Ascending aorta (tissue), 2 donors: ENCODE results near the gene MICU1. TPM values are rescaled to one million over a fixed set of nuclear protein-coding genes. Genes with fewer than 3 reads are reported as not detected.

Source experiments
- DNase-seq, 2 donors: peaks; one replicate each; pipeline ENCODE4 v3.0.0-alpha.2; 2019; ENCODE audit warnings: low spot score in 2 of 2
- H3K27ac ChIP-seq, 2 donors: fragments of 200-600 bp; sonication (generic); one replicate each; pipeline ENCODE4 v1.5.1; 2016 to 2017; ENCODE audit warnings: mild to moderate bottlenecking in 1 of 2
- H3K27me3 ChIP-seq: fragments of 200-600 bp; sonication (generic); one replicate; pipeline ENCODE4 v1.5.1; 2017
- H3K36me3 ChIP-seq, 2 donors: fragments of 200-600 bp; sonication (generic); one replicate each; pipeline ENCODE4 v1.5.1; 2016
- H3K4me1 ChIP-seq, 2 donors: fragments of 200-600 bp; sonication (generic); one replicate each; pipeline ENCODE4 v1.5.1; 2016 to 2017; ENCODE audit warnings: mild to moderate bottlenecking in 1 of 2
- H3K4me3 ChIP-seq, 2 donors: fragments of 200-600 bp; sonication (generic); one replicate each; pipeline ENCODE4 v1.5.1; 2016 to 2017; ENCODE audit warnings: mild to moderate bottlenecking in 1 of 2
- H3K9me3 ChIP-seq, 2 donors: fragments of 200-600 bp; sonication (generic); one replicate each; pipeline ENCODE4 v1.5.1; 2016
- intact Hi-C: fragments of 100-400 bp; cut with DNase I; formaldehyde crosslinking; loops from one replicate; pipeline ENCODE4 v1.15.1; 2023
- total RNA-seq: library from RNA; depleted of rRNA; stranded (reverse); fragments of >200 nt; gene quantifications from one replicate; pipeline ENCODE4 v1.1.0, GENCODE V29; 2016
- TF ChIP-seq, protein P1 (sequence below), 3 experiments: fragments of 200-600 bp in 2 of 3; fragments of 450-650 bp in 1 of 3; sonication (generic) in 2 of 3; IDR thresholded peaks; one replicate each; pipeline ENCODE4 v1.5.1; 2016 to 2019; ENCODE audit warnings: antibody characterized with exemption in 3 of 3, mild to moderate bottlenecking in 1 of 3, moderate library complexity in 1 of 3

MICU1 gene
- total RNA-seq, 1 donor from 2014 or later: 18.9 TPM

DNA sequence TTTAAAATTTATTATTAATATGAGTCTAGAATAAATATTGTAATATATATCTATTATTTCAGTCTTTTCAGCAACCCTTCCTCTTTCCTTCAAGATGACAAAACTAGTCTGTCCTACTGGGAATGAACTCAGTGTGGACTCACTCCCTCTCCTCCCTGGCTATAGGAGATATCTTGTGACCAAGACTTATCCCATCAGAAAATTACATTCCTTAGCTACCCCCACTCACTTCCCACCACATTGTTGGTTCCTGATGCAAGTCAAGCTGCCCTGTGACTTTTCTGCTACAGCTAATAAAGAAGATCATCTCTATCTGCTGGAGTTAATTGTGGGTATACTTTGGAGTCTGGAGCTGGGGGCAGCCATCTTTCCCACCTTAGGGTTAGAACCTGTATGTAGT is 38.1 kb upstream of the MICU1 start:
- no peaks in the 10 kb centered on the region for H3K36me3 ChIP-seq
- no peak overlapping the region for H3K27ac ChIP-seq
- TF ChIP-seq, protein P1, sequence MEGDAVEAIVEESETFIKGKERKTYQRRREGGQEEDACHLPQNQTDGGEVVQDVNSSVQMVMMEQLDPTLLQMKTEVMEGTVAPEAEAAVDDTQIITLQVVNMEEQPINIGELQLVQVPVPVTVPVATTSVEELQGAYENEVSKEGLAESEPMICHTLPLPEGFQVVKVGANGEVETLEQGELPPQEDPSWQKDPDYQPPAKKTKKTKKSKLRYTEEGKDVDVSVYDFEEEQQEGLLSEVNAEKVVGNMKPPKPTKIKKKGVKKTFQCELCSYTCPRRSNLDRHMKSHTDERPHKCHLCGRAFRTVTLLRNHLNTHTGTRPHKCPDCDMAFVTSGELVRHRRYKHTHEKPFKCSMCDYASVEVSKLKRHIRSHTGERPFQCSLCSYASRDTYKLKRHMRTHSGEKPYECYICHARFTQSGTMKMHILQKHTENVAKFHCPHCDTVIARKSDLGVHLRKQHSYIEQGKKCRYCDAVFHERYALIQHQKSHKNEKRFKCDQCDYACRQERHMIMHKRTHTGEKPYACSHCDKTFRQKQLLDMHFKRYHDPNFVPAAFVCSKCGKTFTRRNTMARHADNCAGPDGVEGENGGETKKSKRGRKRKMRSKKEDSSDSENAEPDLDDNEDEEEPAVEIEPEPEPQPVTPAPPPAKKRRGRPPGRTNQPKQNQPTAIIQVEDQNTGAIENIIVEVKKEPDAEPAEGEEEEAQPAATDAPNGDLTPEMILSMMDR (IDR thresholded peaks at IDR 0.05): no peak
- no peaks in the 10 kb centered on the region for H3K4me1 ChIP-seq
- no peak overlapping the region for H3K4me3 ChIP-seq
- intact Hi-C loops: no loop called here
- H3K9me3 ChIP-seq: no peaks in the 10 kb centered on the region
- DNase-seq: no peak
- no peaks in the 10 kb centered on the region for H3K27me3 ChIP-seq

DNA sequence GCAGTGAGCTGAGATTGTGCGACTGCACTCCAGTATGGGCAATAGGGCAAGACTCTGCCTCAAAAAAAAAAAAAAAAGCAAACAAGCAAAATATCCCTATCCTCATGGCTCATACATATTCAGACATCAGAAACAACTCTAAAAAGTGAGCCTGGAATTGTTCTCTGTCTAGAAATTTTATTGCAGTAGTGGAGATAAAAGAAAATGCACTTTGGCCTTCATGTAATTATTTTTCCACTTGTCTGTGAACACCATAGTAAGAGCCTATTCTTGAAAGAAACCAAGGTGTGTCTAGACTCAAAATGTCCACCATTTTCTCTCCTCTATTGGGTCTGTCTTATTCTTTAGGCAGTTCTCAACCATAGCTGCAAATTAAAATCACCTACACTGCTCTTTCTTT is 35.6 kb upstream of the MICU1 start:
- H3K4me3 ChIP-seq: no peak overlapping the region
- intact Hi-C loops: no loop called here
- H3K4me1 ChIP-seq: no peaks in the 10 kb centered on the region
- H3K36me3 ChIP-seq: no peaks in the 10 kb centered on the region
- no peak overlapping the region for H3K27ac ChIP-seq
- no peaks in the 10 kb centered on the region for H3K27me3 ChIP-seq
- DNase-seq: no peak
- TF ChIP-seq, protein P1 (IDR thresholded peaks at IDR 0.05): no peak
- no peaks in the 10 kb centered on the region for H3K9me3 ChIP-seq

DNA sequence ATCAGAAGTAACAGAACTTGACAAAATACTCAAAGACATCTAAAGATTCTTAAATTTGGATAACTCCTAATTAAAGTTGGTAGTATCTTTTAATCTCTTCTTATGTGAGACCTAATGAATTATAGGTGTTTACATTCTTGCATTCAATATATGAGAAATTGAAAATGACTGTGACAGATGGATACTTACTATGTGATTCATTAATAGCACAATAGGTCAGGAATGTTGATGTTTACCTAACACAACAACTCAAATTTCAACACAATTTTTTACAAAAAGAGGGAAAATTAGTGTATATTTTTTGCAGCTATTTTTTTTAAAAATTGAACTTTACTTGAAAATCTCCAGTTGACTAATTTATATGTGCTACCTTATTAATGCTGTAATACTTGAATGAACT is 34.3 kb upstream of the MICU1 start:
- no peak overlapping the region for H3K4me3 ChIP-seq
- no peak overlapping the region for H3K27ac ChIP-seq
- H3K27me3 ChIP-seq: no peaks in the 10 kb centered on the region

DNA sequence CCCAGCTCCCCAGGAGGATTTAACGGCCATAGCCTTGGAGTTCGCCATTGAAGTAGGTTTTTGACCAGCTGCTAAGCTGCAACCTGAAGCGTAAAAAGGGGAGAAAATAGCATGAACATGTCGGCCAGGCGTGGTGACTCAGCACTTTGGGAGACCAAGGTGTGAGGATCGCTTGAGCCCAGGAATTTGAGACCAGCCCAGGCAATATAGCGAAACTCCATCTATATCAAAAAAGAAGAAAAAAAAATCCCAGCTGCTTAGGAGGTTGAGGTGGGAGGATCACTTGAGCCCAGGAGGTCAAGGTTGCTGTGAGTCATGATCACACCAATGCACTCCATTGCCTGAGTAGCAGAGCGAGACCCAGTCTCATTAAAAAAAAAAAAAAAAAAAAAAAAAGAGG is 33.8 kb upstream of the MICU1 start:
- H3K4me1 ChIP-seq: no peaks in the 10 kb centered on the region
- H3K36me3 ChIP-seq: no peaks in the 10 kb centered on the region
- intact Hi-C loops: no loop called here
- H3K27ac ChIP-seq: no peak overlapping the region
- DNase-seq: no peak
- H3K27me3 ChIP-seq: no peaks in the 10 kb centered on the region
- no peaks in the 10 kb centered on the region for H3K9me3 ChIP-seq
- no peak overlapping the region for H3K4me3 ChIP-seq
- TF ChIP-seq, protein P1 (IDR thresholded peaks at IDR 0.05): no peak

More for the DNA sequence above, 34.3 kb upstream of the MICU1 start:
- H3K36me3 ChIP-seq: no peaks in the 10 kb centered on the region
- intact Hi-C loops: no loop called here
- TF ChIP-seq, protein P1 (IDR thresholded peaks at IDR 0.05): no peak
- no peaks in the 10 kb centered on the region for H3K9me3 ChIP-seq
- H3K4me1 ChIP-seq: no peaks in the 10 kb centered on the region
- no peak for DNase-seq

DNA sequence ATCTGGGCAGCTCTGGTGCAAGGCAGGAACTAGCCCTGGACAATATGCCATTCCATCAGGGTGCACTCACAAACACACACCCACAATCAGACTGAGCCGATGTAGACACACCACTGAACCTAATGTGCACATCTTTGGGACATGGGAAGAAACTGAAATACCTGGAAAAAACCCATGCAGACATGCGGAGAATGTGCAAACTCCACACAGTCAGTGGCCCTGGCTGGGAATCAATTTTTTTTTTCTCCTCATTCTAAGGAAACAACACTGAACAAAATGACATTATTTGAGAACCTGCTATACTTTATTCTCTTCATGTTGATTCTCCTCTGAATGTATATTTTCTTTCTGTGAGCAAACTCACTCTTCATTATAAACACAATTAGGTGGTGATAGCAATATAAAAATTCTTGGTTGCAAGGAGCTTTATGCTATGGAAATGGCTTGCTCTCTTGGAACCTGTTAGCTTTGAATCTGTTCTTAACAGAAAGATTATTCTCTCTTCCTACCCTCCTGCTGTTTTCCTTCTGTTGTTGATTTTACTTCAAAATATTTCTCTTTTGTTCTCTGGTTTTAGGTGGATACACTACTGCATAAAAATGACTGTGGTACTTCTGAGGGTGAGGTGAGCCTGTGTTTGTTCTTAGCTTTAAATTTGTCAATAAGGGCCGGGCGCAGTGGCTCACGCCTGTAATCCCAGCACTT is 33.0 kb upstream of the MICU1 start:
- no peak for DNase-seq
- Histone ChIP-seq H3K9me3 (no peaks in the 10 kb centered on the region), H3K27ac (no peak overlapping the region), H3K4me1 (no peaks in the 10 kb centered on the region), H3K4me3 (no peak overlapping the region), H3K27me3 (no peaks in the 10 kb centered on the region), H3K36me3 (no peaks in the 10 kb centered on the region)
- TF ChIP-seq, protein P1 (IDR thresholded peaks at IDR 0.05): no peak
- intact Hi-C loops: no loop called here

DNA sequence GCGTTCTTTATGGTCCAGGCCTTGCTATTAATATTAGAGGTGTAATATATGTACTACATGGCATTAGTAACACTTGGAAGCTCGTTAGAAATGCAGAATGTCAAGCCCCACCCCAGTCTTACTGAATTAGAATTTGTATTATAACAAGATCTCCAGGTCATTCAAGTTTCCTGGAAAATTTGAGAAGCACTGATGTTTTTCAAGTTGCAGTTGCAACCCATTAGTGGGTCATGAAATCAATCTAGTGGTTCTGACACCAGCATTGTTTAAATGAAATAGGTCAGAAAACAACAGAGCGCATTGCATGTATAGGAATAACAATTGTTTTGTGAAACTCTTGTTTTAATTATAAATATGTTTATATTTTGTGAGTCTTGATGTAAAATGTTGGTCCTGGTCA is 28.8 kb upstream of the MICU1 start:
- intact Hi-C loops: no loop called here
- no peak for DNase-seq
- Histone ChIP-seq H3K27ac (no peak overlapping the region), H3K4me3 (no peak overlapping the region), H3K27me3 (no peaks in the 10 kb centered on the region), H3K4me1 (no peaks in the 10 kb centered on the region), H3K9me3 (no peaks in the 10 kb centered on the region), H3K36me3 (no peaks in the 10 kb centered on the region)
- TF ChIP-seq, protein P1 (IDR thresholded peaks at IDR 0.05): no peak
